K562 (cell line): Measurements from ENCODE around the gene RILP. TPM values are rescaled to one million over a fixed set of nuclear protein-coding genes. Genes with fewer than 3 reads are reported as not detected.

Experiments used
- BRD9 ChIP-seq: fragments of 450-650 bp; IDR thresholded peaks from 2 replicates; pipeline ENCODE4 v1.6.1; 2018; ENCODE audit warnings: low read depth; ENCODE audit not compliant: partially characterized antibody
- CEBPG ChIP-seq, 3 experiments: fragments of 200-800 bp in 1 of 3; sonication (Bioruptor generic) in 1 of 3; sonication (generic) in 1 of 3; formaldehyde crosslinking in 1 of 3; IDR thresholded peaks in 2 of 3; conservative IDR thresholded peaks in 1 of 3; 2 replicates each; pipeline versions ENCODE4 v1.6.1 to v1.8.0; 2016 to 2022; ENCODE audit warnings: missing compliant biosample characterization in 2 of 3, missing genetic modification characterization in 2 of 3, mild to moderate bottlenecking in 1 of 3, missing genetic modification reagents in 1 of 3
- CHD4 ChIP-seq: fragments of 200-600 bp; sonication (generic); IDR thresholded peaks from 3 replicates; pipeline ENCODE4 v1.6.1; 2012; ENCODE audit warnings: low read depth, mild to moderate bottlenecking, mixed read lengths, low read length, inconsistent platforms; ENCODE audit not compliant: insufficient read depth, insufficient replicate concordance, poor library complexity, severe bottlenecking
- CTCFL ChIP-seq: IDR thresholded peaks from 2 replicates; pipeline ENCODE4 v1.6.1; 2011; ENCODE audit warnings: borderline replicate concordance, low read depth, mild to moderate bottlenecking, moderate library complexity, low read length; ENCODE audit not compliant: insufficient read depth, poor library complexity, severe bottlenecking
- HDAC8 ChIP-seq: fragments of 450-650 bp; IDR thresholded peaks from 2 replicates; pipeline ENCODE4 v1.6.1; 2016; ENCODE audit warnings: mild to moderate bottlenecking, missing genetic modification characterization, moderate library complexity, missing compliant biosample characterization
- KDM5B ChIP-seq: fragments of 200-600 bp; sonication (generic); IDR thresholded peaks from 2 replicates; pipeline ENCODE4 v1.6.1; 2012; ENCODE audit warnings: low read depth, mild to moderate bottlenecking, moderate library complexity, low read length, control low read depth, inconsistent platforms; ENCODE audit not compliant: insufficient replicate concordance
- MAFK ChIP-seq: IDR thresholded peaks from 2 replicates; pipeline ENCODE4 v1.6.1; 2011; ENCODE audit warnings: low read length, improper control_type of control experiment
- POLR3A ChIP-seq: IDR thresholded peaks from 2 replicates; pipeline ENCODE4 v1.6.1; 2011; ENCODE audit warnings: borderline replicate concordance, mild to moderate bottlenecking, moderate library complexity; ENCODE audit not compliant: insufficient read length, insufficient read depth; ENCODE audit errors: extremely low read depth
- STAG1 ChIP-seq: sonication (generic); formaldehyde crosslinking; IDR thresholded peaks from 2 replicates; pipeline ENCODE4 v1.5.0; 2020; ENCODE audit warnings: missing genetic modification reagents, borderline replicate concordance
- TFAP4 ChIP-seq: sonication (generic); formaldehyde crosslinking; IDR thresholded peaks from 2 replicates; pipeline ENCODE4 v1.8.0; 2022; ENCODE audit warnings: missing genetic modification reagents, mild to moderate bottlenecking, moderate library complexity, borderline replicate concordance
- ZBTB40 ChIP-seq, 2 experiments: fragments of 450-650 bp in 1 of 2; sonication (generic) in 1 of 2; formaldehyde crosslinking in 1 of 2; IDR thresholded peaks; 2 replicates each; pipeline versions ENCODE4 v1.7.1 to v1.9.0; 2016 to 2022; ENCODE audit warnings: inconsistent platforms in 1 of 2, mild to moderate bottlenecking in 1 of 2, missing genetic modification reagents in 1 of 2
- polyA plus RNA-seq, 8 experiments: library from polyadenylated mRNA; depleted of rRNA in 4 of 8; stranded (reverse) in 5 of 8; unstranded in 3 of 8; fragments of >200 nt; fragmentation: Nextera tagmentation in 2 of 8; fragmentation: Illumina TruSeq in 1 of 8; extraction: Ambion mirVana in 2 of 8; extraction: Trizol in 1 of 8; gene quantifications; 2 replicates each; pipeline versions ENCODE4 v1.2.1 to v1.2.3, GENCODE V29; 2011 to 2014; ENCODE audit warnings: inconsistent platforms in 1 of 8, missing spikeins in 1 of 8
- total RNA-seq, 7 experiments: library from RNA; depleted of rRNA in 6 of 7; stranded (reverse); fragments of >200 nt in 6 of 7; fragmentation: Illumina TruSeq in 2 of 7; extraction: Trizol in 2 of 7; gene quantifications; 2 replicates each; pipeline versions ENCODE4 v1.2.1 to v1.2.3, GENCODE V29; 2011 to 2021; ENCODE audit warnings: low replicate concordance in 1 of 7

Gene RILP
- total and polyA plus RNA-seq, 9 of the 15 experiments (the other 6 are each of a cell fraction or from before 2014, with no cell fraction given), result 0.75 to 54.9 (median 27.8) TPM

- TF ChIP-seq ZBTB40 (IDR thresholded peaks at IDR 0.05) (peak; percentile 34; the same call in 1 of the 2 replicates), ZBTB40 (CRISPR knock-in tag; IDR thresholded peaks at IDR 0.05) (no peak), KDM5B (no peak), BRD9 (peak; percentile 51), CEBPG (CRISPR knock-in tag; IDR thresholded peaks at IDR 0.05) (no peak), CEBPG (tag; conservative IDR thresholded peaks at IDR 0.05 in 1 of 2, IDR thresholded peaks at IDR 0.05 in 1 of 2) (no peak), POLR3A (no peak), CTCFL (peak; percentile 13), HDAC8 (tag) (no peak), STAG1 (CRISPR knock-in tag) (peak; percentile 66; the same call in 1 of the 2 replicates), CHD4 (no peak), TFAP4 (CRISPR knock-in tag) (peak; percentile 84), MAFK (no peak)
Observed at GRCh38 chr17:1629504-1630310, 20.0 kb downstream of the RILP start (continued).
